Stimulated activated CD4-positive, alpha-beta T cell treated with anti-CD3 and anti-CD28 coated beads, Interleukin-1b, Interleukin-23, amount 100 ng/mL, for 24 hours (primary cell): ENCODE measurements around the gene HDAC9.
A peak's percentile ranks its signal among the peaks of the same experiment; 100 is the strongest.

Experiments used
- DNase-seq, 4 experiments: peaks; one replicate each; pipeline ENCODE4 v3.0.0-alpha.2; 2020; ENCODE audit warnings: low read depth in 4 of 4, low spot score in 1 of 4

HDAC9 gene

DNA sequence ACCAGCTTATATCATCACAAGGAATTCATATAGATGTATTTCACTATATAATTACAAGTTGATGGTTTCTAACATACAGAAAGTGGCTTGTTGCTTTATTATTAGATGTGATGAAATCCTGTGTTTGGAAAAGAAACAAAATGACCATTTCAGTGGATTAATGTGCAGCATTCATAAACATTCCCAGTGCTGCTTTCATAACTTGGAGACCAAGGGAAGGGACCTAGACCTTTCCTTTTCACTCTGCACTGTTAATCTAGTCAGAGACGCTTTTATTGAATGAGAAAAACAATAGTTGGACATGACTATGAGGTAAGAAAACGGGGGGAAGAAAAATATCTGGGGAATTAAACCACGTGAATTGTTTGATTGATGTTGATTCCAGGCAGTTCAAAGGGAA, 160.0 kb downstream of the HDAC9 start:
- DNase-seq = no peak

DNA sequence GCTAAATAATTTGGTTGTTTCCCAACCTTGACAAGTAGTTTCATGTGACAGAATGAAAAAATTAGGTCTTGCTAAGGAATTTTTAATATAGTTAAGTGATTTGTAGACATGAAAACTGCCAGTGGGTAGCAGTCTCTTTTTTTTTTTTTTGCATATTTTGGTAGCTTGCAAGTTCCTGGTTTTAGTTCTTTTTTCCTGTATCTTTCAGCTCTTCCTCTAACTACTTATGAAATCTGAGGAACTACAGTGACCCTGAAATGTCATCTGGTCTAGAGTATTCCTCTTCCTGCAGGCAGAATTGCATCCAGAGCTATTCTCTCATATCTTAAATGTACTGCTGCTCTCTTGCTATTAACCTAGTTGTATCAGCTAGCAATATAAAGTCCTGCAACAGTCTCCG, 160.4 kb downstream of the HDAC9 start:
- DNase-seq = no peak

GRCh38 chr7:18656362-18656761, 160.8 kb downstream of the HDAC9 start:
- no peak for DNase-seq

- no peak for DNase-seq
These were observed 164.2 kb downstream of the HDAC9 start for GRCh38 chr7:18659746-18660145.

DNA sequence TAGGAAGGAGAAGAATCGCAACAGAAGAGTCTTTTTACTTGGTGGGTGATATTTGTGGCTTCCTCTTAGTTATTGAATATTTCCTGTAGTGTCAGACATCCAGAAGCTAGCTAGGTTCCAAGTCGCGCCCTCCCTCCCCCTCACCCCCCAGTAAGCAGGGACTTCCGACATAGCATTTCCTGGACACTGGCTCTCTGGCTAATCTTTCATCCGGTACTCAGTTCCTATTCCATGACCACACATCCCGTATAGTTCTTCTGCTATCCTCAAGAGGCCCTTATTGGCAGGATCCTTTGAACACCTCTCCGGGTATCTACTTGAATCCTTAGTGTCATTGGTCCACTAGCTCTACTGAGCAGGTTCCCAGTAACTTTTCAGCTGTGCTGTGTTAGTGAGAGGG, 167.8 kb downstream of the HDAC9 start:
- no peak for DNase-seq

- peak; percentile 12 to 36 (median 30) for DNase-seq
These were observed 170.7 kb downstream of the HDAC9 start for GRCh38 chr7:18666107-18666728.

DNA sequence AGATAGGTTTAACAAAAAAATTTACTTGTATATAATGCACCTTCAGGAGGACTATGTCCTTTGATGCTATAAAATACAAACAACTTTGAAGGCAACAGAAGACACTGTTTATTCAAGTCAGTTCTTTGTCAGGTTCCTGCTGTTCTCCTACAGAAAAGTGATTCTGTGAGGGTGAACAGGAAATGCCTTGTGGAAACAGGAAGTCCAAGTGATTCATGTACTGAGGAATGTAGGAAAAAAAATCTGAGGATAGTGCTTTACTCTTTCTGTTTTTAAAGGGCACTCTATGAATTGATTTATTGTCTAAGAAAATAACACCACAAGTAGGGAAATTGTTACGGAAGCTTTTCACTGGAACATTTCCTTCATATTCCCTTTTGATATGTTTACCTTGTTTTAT, 171.9 kb downstream of the HDAC9 start:
- no peak for DNase-seq

DNA sequence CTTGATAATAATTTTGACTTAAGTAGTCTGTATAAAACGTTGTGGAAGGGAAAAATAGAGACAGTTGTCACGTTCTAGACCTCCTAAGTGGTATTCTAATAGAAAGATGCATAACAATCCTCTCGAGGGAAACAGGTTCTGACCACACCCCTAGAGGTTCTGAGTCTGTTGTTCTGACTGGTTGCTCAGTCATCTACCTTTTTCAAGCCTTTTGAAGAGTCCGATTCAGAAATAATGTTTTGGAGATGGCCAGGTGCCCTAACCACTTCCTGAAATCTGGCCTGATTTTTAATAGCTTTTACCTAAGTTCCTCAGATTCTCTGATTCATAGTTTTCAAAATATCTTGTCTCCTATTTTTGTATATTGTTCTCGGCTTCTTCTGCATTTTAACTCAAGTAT, 175.6 kb downstream of the HDAC9 start:
- DNase-seq = no peak

DNA sequence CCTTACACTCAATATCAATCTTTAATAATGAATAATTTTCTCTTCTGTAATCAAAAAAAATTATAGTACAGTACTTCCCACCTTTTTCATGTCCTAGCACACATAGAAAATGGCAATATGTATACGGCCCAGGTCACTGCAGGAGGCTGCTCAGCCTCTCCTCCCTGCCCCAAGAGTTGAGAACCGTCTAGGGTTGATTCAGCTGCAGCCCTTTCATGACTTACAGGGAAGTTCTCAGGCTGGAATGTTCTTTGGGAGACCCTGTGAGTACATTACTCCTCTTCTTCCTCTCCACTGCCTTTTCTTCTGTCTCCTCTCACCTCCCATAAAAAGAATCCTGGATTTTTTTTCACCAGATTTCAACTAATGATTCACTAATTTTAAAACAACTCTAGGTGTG, 180.0 kb downstream of the HDAC9 start:
- no peak for DNase-seq

DNA sequence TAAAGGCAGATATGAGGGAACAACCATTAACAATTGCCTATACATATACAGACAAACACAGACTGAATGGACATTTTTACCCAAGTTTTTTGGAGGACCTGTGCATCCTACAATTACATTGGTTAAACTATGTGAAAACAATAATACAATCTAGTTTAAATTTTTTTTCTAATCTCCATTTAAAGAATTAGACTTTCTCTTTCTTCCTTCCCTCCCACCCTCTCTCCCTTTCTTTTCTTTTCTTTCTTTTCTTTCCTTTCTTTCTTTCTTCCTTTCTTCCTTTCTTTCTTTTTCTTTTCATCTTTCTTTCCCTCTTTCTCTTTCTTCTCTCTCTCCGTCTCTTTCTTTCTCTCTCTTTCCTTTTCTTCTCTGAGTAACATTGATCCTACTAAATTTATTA, 183.7 kb downstream of the HDAC9 start:
- DNase-seq = no peak

- DNase-seq = no peak
These were observed 185.0 kb downstream of the HDAC9 start for GRCh38 chr7:18680576-18680975.

DNA sequence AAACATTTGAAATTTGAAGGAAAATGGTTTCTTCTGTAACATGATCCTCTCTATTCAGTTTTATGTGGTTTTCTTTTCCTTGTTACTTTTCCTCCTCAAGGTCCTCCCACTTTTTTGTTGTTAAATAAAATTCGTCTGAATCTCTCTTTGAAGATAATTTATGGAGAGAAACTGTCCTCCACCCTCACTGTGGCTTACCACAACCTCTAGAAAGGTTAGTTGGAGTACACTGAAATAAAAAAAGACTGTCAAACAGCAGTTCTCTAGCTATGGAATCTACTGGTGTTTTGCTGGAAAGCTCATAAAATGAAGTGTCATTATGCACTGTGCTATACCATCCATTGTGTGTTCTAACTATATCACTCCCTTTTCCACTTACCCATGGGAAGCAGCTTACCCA, 189.4 kb downstream of the HDAC9 start:
- no peak for DNase-seq

DNA sequence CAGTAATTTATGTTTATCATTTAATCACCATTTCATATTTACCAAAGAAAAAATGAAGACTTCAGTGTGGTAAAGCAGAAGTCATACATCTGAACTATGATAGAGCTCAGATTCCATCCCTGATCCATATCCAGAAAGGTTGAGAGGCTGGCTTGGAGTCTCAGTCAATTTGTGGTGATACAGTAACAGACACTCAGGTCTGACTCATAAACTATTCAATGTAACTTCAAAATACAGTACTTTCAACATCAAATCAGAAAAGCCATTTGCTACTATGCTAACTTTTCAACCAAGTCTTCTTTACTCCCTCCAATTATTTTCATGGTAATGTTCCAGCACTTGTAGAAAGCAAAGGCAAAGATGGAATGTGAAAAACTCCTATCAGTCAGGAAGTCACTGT, 190.4 kb downstream of the HDAC9 start:
- DNase-seq = no peak

DNA sequence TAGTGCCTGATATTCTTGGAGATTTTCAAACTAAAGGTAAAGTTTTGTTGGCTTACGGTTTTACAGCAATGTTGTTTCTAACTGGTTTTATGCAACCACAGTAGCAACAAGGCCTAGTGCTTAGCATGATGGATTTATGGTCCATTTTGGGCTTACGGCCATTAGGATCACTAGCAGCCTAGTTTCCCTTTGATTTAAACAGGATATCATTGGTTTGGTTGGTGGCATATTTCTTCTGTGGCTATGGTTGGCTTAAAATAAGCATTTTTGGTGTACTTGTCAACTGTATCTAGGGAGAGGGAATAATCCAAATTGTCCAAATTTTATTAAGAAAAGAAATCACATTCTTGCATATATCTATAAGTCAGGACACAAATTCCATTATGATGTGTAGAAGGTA, 194.0 kb downstream of the HDAC9 start:
- DNase-seq = no peak

DNA sequence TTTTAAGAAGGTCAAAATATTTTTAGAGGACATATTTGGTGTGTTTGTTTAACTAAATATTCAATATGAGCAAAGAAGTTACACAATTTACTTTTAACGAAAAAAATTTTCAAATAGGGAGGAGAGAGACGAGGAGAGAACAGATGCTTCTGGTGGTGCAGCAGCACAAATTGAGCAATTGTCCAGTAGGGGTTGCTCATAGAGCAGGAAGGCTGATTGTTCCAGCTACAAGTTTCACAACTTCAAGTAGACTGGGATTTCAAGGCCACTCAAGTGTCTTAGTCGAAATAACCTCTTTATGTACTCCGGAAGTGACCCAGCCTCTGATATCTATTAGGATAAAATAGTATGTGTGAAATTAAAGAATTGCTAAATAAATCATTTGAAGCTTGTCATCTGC, 197.9 kb downstream of the HDAC9 start:
- DNase-seq = no peak

- no peak for DNase-seq
These were observed 198.3 kb downstream of the HDAC9 start for GRCh38 chr7:18693816-18694215.

GRCh38 chr7:18694484-18694883, 198.9 kb downstream of the HDAC9 start:
- no peak for DNase-seq

DNA sequence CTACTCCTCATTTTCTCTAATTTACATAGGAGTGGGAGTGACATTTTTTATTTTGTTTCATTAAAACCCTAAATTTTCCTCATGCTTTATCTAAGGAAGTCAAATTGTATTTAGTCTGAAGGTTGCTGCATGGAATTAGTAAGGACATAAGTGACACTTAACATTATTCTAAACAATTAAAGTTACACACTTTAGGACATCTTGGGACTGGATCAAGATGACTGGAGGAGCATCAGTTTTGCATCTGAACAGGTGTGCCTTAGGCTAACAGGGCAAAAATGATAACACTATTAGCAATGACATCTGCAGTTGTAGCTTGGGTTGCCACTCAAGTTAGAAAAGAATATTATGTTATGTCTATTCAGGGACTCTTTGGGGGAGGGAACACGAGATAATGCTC, 199.4 kb downstream of the HDAC9 start:
- no peak for DNase-seq

GRCh38 chr7:18698258-18698734, 202.7 kb downstream of the HDAC9 start:
- DNase-seq = no peak

GRCh38 chr7:18700147-18700546, 204.6 kb downstream of the HDAC9 start:
- no peak for DNase-seq

- DNase-seq = no peak
These were observed 206.7 kb downstream of the HDAC9 start for GRCh38 chr7:18702071-18702829.

- no peak for DNase-seq
These were observed 208.1 kb downstream of the HDAC9 start for GRCh38 chr7:18703685-18704084.

DNA sequence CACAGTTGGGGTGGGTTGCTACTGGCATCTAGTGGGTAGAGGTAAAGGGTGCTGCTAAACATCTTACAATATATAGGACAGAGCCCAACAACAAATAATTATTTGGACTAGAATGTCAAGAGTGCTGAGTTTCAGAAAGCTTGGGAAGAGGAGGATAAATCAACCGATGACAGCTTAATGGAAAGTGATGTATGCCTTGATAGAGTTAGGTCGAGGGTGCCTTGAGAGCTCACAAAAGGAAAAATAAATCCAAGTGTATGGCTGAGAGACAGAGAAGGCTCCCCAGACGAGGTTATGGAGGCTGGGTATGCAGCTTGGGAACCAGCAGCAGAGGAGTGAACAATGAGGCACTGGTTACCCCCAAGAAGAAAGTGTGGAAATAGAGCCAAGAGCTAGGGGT, 211.1 kb downstream of the HDAC9 start:
- no peak for DNase-seq
